Measurements from ENCODE around the gene KIAA0040. TPM values are rescaled to one million over a fixed set of nuclear protein-coding genes. Genes with fewer than 3 reads are reported as not detected.

The KIAA0040 gene
- total and polyA plus RNA-seq, 4 experiments from 2014 or later: 28.7 to 53.8 (median 34.9) TPM

DNA sequence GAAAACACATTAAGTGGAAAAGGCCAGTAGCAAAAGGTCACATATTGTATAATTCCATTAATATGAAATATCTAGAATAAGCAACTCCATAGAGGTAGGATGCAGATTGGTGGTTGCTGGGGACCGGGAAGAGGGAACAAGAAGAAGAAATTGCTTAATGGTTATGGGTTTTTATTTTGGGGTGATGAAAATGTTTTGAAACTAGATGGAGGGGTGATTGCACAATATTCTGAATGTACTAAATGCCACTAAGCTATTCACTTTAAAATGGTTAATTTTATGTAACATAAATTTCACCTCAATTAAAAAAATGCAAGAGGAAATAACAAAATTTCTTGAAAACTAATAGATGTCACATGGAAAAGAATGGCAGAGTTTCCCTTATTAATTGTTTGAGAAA lies 6.7 kb downstream of the KIAA0040 start:
- H3K36me3 Mint-ChIP-seq: peaks cover 55 to 74% of the 10 kb centered on the region in 2 donors
- peak overlapping the region in 7 of 8 donors; percentile 6 to 73 (median 44) for H3K4me3 Mint-ChIP-seq
- no peaks in the 10 kb centered on the region for H3K27me3 Mint-ChIP-seq
- H3K4me1 Mint-ChIP-seq: peaks cover 82 to 100% (median 96%) of the 10 kb centered on the region in 4 donors
- ChIA-PET CTCF (ENCODE audit: partially characterized antibody) (interaction anchor here (1.7 to 7.9 kb wide), 3 partner anchors 9 to 35 kb away, joined by 5 to 69 read pairs (median 38); no protein-coding TSS in a partner anchor), POLR2A (ENCODE audit: partially characterized antibody) (interaction anchor here (6.8 kb wide), 1 partner anchor 24 kb away, joined by 112 read pairs; no protein-coding TSS in a partner anchor)
- no peak for DNase-seq
- Histone ChIP-seq H3K36me3 (ENCODE audit: insufficient read depth, low read length) (peaks cover 7% of the 10 kb centered on the region), H3K27me3 (ENCODE audit: insufficient read depth, low read length) (no peaks in the 10 kb centered on the region), H3K27ac (ENCODE audit: low read depth, low read length) (no peak overlapping the region), H3K4me1 (ENCODE audit: insufficient read depth, low read length) (peaks cover 99% of the 10 kb centered on the region), H3K9me3 (ENCODE audit: control insufficient read depth in 1 of 2, low read length in 2 of 2) (no peaks in the 10 kb centered on the region), H3K4me3 (ENCODE audit: low read length in 2 of 2) (no peak overlapping the region)
- peak overlapping the region in 6 of 7 donors; percentile 31 to 75 (median 54) for H3K27ac Mint-ChIP-seq
- intact Hi-C loops (cut with micrococcal nuclease): no loop called here
- H3K9me3 Mint-ChIP-seq: peaks cover 0 to 3% (median 0%) of the 10 kb centered on the region in 8 donors

DNA sequence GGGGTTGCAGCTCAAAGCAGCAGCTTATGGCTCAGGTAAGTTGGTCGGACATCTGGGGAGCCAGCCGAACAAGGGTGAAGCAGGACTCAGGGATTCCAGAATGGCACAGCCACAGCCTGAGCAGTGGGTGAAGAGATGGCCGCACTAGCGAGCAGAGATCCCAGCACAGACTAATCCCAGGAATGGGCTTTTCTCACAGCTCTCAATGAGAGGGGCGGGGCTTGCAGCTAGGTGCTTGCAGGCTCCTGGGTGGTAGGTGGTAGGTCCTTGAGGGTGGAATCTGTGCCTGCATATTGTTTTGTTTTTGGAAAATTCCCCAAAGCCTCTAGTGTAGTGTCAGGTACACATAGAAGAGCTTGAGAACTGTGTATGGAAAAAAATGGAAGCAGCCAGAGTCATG lies 9.0 kb downstream of the KIAA0040 start:
- intact Hi-C loops (cut with micrococcal nuclease): no loop called here
- peak overlapping the region in 2 of 7 donors; percentile 12 to 42 for H3K27ac Mint-ChIP-seq
- DNase-seq: no peak
- H3K27ac ChIP-seq (ENCODE audit: low read depth, low read length): no peak overlapping the region
- H3K4me3 ChIP-seq (ENCODE audit: low read length in 2 of 2): no peak overlapping the region
- H3K27me3 ChIP-seq (ENCODE audit: insufficient read depth, low read length): no peaks in the 10 kb centered on the region
- POLR2A ChIA-PET (ENCODE audit: partially characterized antibody): interaction anchor here (0.8 kb wide), 1 partner anchor 8 kb away, joined by 3 read pairs; no protein-coding TSS in a partner anchor
- peaks cover 12% of the 10 kb centered on the region for H3K36me3 ChIP-seq (ENCODE audit: insufficient read depth, low read length)
- no peaks in the 10 kb centered on the region for H3K27me3 Mint-ChIP-seq
- H3K9me3 ChIP-seq (ENCODE audit: control insufficient read depth in 1 of 2, low read length in 2 of 2): no peaks in the 10 kb centered on the region
- CTCF ChIA-PET (ENCODE audit: partially characterized antibody): interaction anchor here (1.0 to 1.9 kb wide), 4 partner anchors 11 to 154 kb away, joined by 3 to 7 read pairs (median 6); no protein-coding TSS in a partner anchor
- H3K4me1 ChIP-seq (ENCODE audit: insufficient read depth, low read length): peaks cover 92% of the 10 kb centered on the region
- H3K36me3 Mint-ChIP-seq: peaks cover 65 to 76% of the 10 kb centered on the region in 2 donors
- peaks cover 71 to 97% (median 92%) of the 10 kb centered on the region in 4 donors for H3K4me1 Mint-ChIP-seq
- peak overlapping the region in 1 of 8 donors; percentile 40 for H3K4me3 Mint-ChIP-seq
- H3K9me3 Mint-ChIP-seq: peaks cover 0 to 3% (median 0%) of the 10 kb centered on the region in 8 donors

DNA sequence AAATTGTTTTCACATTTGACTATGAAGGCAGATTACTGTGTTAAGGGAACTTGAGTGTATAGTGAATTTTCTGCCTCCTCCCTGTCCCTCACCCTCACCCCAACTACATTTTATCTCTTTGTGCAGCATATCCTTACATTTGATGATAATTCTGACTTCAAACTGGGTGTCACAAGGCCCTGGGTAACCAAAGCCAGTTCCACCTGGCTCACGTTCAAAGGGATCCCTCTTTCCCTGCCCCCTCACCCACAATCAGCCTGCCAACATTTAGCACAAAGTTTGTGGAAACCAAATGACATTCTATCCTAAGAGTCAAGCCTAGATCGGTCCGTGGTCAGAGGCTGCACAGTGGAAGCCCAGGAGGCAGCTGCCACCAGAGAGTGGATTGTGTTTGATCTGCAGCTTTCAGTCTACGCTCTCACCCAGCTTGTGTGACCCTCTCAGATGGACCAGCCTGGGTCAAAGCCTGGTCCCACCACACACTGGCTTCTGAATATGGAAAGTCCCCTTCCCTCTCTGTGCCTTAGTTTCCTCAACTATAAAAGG lies 10.3 kb downstream of the KIAA0040 start:
- Histone ChIP-seq H3K9me3 (ENCODE audit: control insufficient read depth in 1 of 2, low read length in 2 of 2) (no peaks in the 10 kb centered on the region), H3K27ac (ENCODE audit: low read depth, low read length) (no peak overlapping the region), H3K36me3 (ENCODE audit: insufficient read depth, low read length) (peaks cover 21% of the 10 kb centered on the region), H3K27me3 (ENCODE audit: insufficient read depth, low read length) (no peaks in the 10 kb centered on the region), H3K4me3 (ENCODE audit: low read length in 2 of 2) (no peak overlapping the region), H3K4me1 (ENCODE audit: insufficient read depth, low read length) (peaks cover 89% of the 10 kb centered on the region)
- Mint-ChIP-seq H3K27ac (peak overlapping the region in 5 of 7 donors; percentile 57 to 85 (median 68)), H3K4me1 (peaks cover 68 to 97% (median 87%) of the 10 kb centered on the region in 4 donors), H3K4me3 (peak overlapping the region in 4 of 8 donors; percentile 6 to 58 (median 18)), H3K9me3 (peaks cover 0 to 3% (median 0%) of the 10 kb centered on the region in 8 donors), H3K27me3 (no peaks in the 10 kb centered on the region), H3K36me3 (peaks cover 66 to 78% of the 10 kb centered on the region in 2 donors)
- intact Hi-C loops (cut with micrococcal nuclease): no loop called here
- ChIA-PET POLR2A (ENCODE audit: partially characterized antibody) (interaction anchor here (1.1 kb wide), 1 partner anchor 27 kb away, joined by 3 read pairs; no protein-coding TSS in a partner anchor), CTCF (ENCODE audit: partially characterized antibody) (interaction anchor here (1.1 to 1.9 kb wide), 5 partner anchors 9 to 136 kb away, joined by 3 to 7 read pairs (median 5); no protein-coding TSS in a partner anchor)
- DNase-seq: no peak

DNA sequence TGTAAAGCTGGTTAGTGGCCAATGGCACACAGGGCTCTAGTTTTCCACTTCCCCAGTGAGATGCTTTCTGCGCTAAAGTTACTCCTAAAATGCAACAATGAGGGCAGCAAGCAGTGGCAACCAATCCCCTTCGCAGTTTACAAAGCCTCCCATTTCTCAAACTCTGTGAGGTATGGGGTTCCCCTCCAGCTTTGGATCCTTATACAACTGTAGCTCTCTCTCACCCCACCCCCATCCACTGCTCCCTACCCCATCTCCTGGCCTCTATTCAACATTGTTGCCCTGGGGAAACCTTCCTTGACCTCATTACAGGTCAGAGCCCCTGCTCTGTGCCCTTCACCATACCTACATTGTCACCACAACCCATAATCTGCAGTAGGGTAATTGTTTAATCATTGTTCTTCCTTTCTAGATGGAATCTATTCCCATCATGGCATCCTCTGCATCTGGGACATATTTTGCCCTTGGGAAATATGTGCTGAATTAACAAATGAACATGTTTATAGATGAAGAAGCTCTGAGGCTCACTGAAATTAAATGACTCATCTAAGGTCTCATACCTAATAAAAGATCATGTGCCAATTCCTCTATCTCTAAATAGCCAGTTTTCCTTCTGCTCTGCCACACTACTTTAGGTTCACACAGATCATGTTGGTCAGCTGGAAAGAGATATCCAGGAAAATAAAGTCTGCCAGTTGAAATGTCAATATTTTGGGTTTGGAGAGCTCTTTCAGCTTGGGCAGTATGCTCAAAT lies 12.6 kb downstream of the KIAA0040 start:
- no peaks in the 10 kb centered on the region for H3K27me3 ChIP-seq (ENCODE audit: insufficient read depth, low read length)
- H3K4me1 ChIP-seq (ENCODE audit: insufficient read depth, low read length): peaks cover 68% of the 10 kb centered on the region
- DNase-seq: no peak
- POLR2A ChIA-PET (ENCODE audit: partially characterized antibody): interaction anchor here (1.2 kb wide), 1 partner anchor 12 kb away, joined by 4 read pairs; the partner anchor contains the start of gene KIAA0040
- Mint-ChIP-seq H3K27ac (peak overlapping the region in 3 of 7 donors; percentile 37 to 80 (median 43)), H3K27me3 (no peaks in the 10 kb centered on the region), H3K4me1 (peaks cover 51 to 90% (median 75%) of the 10 kb centered on the region in 4 donors), H3K9me3 (peaks cover 0 to 3% (median 0%) of the 10 kb centered on the region in 8 donors), H3K36me3 (peaks cover 64 to 75% of the 10 kb centered on the region in 2 donors), H3K4me3 (peak overlapping the region in 3 of 8 donors; percentile 1 to 4 (median 3))
- peaks cover 32% of the 10 kb centered on the region for H3K36me3 ChIP-seq (ENCODE audit: insufficient read depth, low read length)
- CTCF ChIA-PET (ENCODE audit: partially characterized antibody): interaction anchor here (0.9 to 2.2 kb wide), 5 partner anchors 9 to 138 kb away, joined by 3 to 9 read pairs (median 4); partner anchors contain the start of gene KIAA0040
- no peaks in the 10 kb centered on the region for H3K9me3 ChIP-seq (ENCODE audit: control insufficient read depth in 1 of 2, low read length in 2 of 2)
- no peak overlapping the region for H3K27ac ChIP-seq (ENCODE audit: low read depth, low read length)
- intact Hi-C loops (cut with micrococcal nuclease): no loop called here
- no peak overlapping the region for H3K4me3 ChIP-seq (ENCODE audit: low read length in 2 of 2)

DNA sequence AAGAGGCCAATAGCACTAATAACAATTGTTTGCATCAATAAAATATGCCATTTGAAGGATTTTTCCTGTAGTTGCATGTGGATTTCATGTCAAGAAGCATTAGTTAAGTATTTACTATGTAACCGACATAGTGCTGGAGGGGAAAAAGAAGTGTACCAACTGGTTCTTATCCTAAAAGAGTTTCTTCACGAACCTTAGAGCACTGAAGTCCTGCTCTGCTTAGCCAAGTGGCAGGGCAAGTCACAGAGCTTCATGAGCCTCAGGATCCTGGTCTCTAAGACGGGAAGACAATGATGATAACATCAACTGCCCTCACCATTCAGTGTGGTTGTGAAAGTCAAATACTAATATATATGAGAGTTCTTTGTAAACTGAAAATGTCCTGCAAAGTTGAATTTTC lies 14.1 kb downstream of the KIAA0040 start:
- peaks cover 0 to 3% (median 0%) of the 10 kb centered on the region in 8 donors for H3K9me3 Mint-ChIP-seq
- POLR2A ChIA-PET (ENCODE audit: partially characterized antibody): no interaction called here
- peak overlapping the region in 1 of 8 donors; percentile 12 for H3K4me3 Mint-ChIP-seq
- H3K27ac ChIP-seq (ENCODE audit: low read depth, low read length): no peak overlapping the region
- intact Hi-C loops (cut with micrococcal nuclease): no loop called here
- H3K36me3 ChIP-seq (ENCODE audit: insufficient read depth, low read length): peaks cover 29% of the 10 kb centered on the region
- no peaks in the 10 kb centered on the region for H3K27me3 Mint-ChIP-seq
- H3K36me3 Mint-ChIP-seq: peaks cover 73 to 81% of the 10 kb centered on the region in 2 donors
- peaks cover 65% of the 10 kb centered on the region for H3K4me1 ChIP-seq (ENCODE audit: insufficient read depth, low read length)
- no peak overlapping the region for H3K4me3 ChIP-seq (ENCODE audit: low read length in 2 of 2)
- DNase-seq: no peak
- CTCF ChIA-PET (ENCODE audit: partially characterized antibody): interaction anchor here (1.3 to 1.7 kb wide), 3 partner anchors 10 to 32 kb away, joined by 3 to 4 read pairs (median 3); no protein-coding TSS in a partner anchor
- H3K27ac Mint-ChIP-seq: peak overlapping the region in 4 of 7 donors; percentile 40 to 90 (median 65)
- H3K4me1 Mint-ChIP-seq: peaks cover 59 to 89% (median 76%) of the 10 kb centered on the region in 4 donors
- H3K9me3 ChIP-seq (ENCODE audit: control insufficient read depth in 1 of 2, low read length in 2 of 2): no peaks in the 10 kb centered on the region
- H3K27me3 ChIP-seq (ENCODE audit: insufficient read depth, low read length): no peaks in the 10 kb centered on the region

DNA sequence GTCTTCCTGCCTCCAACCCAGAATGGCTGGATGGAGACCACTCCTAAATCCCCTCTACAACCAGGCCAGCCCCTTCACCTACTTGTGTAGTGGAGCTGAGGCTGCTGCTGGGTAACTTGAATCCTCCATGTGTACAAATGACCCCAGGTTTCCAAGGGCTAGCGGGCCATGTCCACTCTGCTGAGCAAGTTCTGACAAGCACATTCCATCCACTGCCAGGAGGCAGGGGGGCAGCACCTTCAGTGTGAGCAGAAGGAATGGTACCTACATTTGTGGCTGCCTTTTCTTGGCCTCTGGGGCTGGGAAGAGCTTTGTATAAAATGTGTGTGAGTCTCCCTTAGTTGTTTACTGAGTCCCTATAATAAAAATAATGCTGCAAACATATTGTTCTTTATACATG lies 14.5 kb downstream of the KIAA0040 start:
- Mint-ChIP-seq H3K4me1 (peaks cover 58 to 89% (median 75%) of the 10 kb centered on the region in 4 donors), H3K4me3 (peak overlapping the region in 1 of 8 donors; percentile 12), H3K36me3 (peaks cover 73 to 81% of the 10 kb centered on the region in 2 donors), H3K27me3 (no peaks in the 10 kb centered on the region), H3K9me3 (peaks cover 0 to 3% (median 0%) of the 10 kb centered on the region in 8 donors), H3K27ac (peak overlapping the region in 6 of 7 donors; percentile 12 to 90 (median 28))
- intact Hi-C loops (cut with micrococcal nuclease): no loop called here
- DNase-seq: no peak
- no peak overlapping the region for H3K4me3 ChIP-seq (ENCODE audit: low read length in 2 of 2)
- H3K36me3 ChIP-seq (ENCODE audit: insufficient read depth, low read length): peaks cover 31% of the 10 kb centered on the region
- POLR2A ChIA-PET (ENCODE audit: partially characterized antibody): no interaction called here
- no peak overlapping the region for H3K27ac ChIP-seq (ENCODE audit: low read depth, low read length)
- CTCF ChIA-PET (ENCODE audit: partially characterized antibody): interaction anchor here (1.3 to 1.9 kb wide), 4 partner anchors 10 to 141 kb away, joined by 3 to 6 read pairs (median 4); no protein-coding TSS in a partner anchor
- peaks cover 61% of the 10 kb centered on the region for H3K4me1 ChIP-seq (ENCODE audit: insufficient read depth, low read length)
- no peaks in the 10 kb centered on the region for H3K27me3 ChIP-seq (ENCODE audit: insufficient read depth, low read length)
- no peaks in the 10 kb centered on the region for H3K9me3 ChIP-seq (ENCODE audit: control insufficient read depth in 1 of 2, low read length in 2 of 2)

Data from CD4-positive, alpha-beta memory T cell (primary cell).